Lower lobe of right lung (tissue), 2 donors: ENCODE measurements around the gene FAM168B. TPM values are rescaled to one million over a fixed set of nuclear protein-coding genes. Genes with fewer than 3 reads are reported as not detected.

Source experiments
- ATAC-seq, 2 donors: fragments of 200-7000 bp; cut with Tn5 transposase; one replicate each; pipeline ENCODE4 v1.9.1; 2020 to 2022; ENCODE audit warnings: mild to moderate bottlenecking in 2 of 2, moderate library complexity in 2 of 2
- DNase-seq: peaks from one replicate; pipeline ENCODE4 v3.0.0-alpha.2; 2020
- H3K27ac ChIP-seq: fragments of 200-600 bp; one replicate; pipeline ENCODE4 v1.8.0; 2022
- H3K27me3 ChIP-seq: fragments of 200-600 bp; one replicate; pipeline ENCODE4 v1.8.0; 2022; ENCODE audit warnings: low read depth
- H3K36me3 ChIP-seq: fragments of 200-600 bp; one replicate; pipeline ENCODE4 v1.8.0; 2022; ENCODE audit warnings: mild to moderate bottlenecking
- H3K4me1 ChIP-seq: fragments of 200-600 bp; one replicate; pipeline ENCODE4 v1.8.0; 2022
- H3K4me3 ChIP-seq: fragments of 200-600 bp; one replicate; pipeline ENCODE4 v1.8.0; 2022; ENCODE audit warnings: mild to moderate bottlenecking
- H3K9me3 ChIP-seq: fragments of 200-600 bp; one replicate; pipeline ENCODE4 v1.8.0; 2022
- intact Hi-C: fragments of 100-400 bp; cut with DNase I; formaldehyde crosslinking; loops from one replicate; pipeline ENCODE4 v1.11.0; 2022
- total RNA-seq: library from RNA; stranded (reverse); fragmentation: NEBNext Ultra II Directional; extraction: Animal tissue kit (Norgen Biotek cat#: 25700); gene quantifications from one replicate; pipeline ENCODE4 v1.2.1, GENCODE V29; 2021
- TF ChIP-seq, protein P1 (sequence below): fragments of 200-600 bp; IDR thresholded peaks from one replicate; pipeline ENCODE4 v1.8.0; 2022; ENCODE audit warnings: antibody characterized with exemption, mild to moderate bottlenecking
- donor health status: DM: no; HTN: yes; CAD: no; lungs with severe emphysema.

The FAM168B gene
- total RNA-seq, 1 donor from 2014 or later, result 74.1 TPM

DNA sequence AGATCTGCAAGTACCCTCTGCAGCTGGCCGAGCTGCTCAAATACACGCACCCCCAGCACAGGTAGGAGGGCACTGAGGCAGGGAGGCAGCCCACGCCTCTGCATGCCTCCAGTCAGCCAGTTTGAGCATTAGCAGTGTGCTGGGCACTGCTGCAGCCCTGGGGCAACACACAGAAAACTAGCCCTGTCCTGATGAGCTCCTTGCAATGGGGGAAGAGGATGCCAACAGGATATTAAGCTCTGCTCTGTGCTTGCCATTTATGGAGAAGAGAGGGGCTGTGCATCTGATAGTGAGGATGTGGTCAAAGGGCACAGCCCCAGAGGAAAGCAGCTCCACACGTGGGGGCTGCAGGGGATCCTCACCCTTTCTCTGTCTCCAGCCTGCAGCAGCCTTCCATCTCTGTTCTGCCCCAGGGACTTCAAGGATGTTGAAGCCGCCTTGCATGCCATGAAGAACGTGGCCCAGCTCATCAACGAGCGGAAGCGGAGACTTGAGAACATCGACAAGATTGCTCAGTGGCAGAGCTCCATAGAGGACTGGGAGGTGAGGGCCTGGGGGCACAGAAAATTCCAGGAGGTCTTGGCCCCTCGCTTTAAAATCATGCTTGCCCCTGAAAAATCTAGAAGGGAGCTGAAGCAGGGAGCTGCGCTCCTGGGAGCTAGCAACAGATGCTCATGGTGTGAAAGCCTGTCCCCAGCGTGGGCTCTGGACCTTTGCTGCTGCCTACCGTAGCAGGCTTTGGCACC, 51.7 kb downstream of the FAM168B start:
- ATAC-seq, result no peak
- H3K9me3 ChIP-seq, result no peaks in the 10 kb centered on the region
- TF ChIP-seq, protein P1, sequence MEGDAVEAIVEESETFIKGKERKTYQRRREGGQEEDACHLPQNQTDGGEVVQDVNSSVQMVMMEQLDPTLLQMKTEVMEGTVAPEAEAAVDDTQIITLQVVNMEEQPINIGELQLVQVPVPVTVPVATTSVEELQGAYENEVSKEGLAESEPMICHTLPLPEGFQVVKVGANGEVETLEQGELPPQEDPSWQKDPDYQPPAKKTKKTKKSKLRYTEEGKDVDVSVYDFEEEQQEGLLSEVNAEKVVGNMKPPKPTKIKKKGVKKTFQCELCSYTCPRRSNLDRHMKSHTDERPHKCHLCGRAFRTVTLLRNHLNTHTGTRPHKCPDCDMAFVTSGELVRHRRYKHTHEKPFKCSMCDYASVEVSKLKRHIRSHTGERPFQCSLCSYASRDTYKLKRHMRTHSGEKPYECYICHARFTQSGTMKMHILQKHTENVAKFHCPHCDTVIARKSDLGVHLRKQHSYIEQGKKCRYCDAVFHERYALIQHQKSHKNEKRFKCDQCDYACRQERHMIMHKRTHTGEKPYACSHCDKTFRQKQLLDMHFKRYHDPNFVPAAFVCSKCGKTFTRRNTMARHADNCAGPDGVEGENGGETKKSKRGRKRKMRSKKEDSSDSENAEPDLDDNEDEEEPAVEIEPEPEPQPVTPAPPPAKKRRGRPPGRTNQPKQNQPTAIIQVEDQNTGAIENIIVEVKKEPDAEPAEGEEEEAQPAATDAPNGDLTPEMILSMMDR, result no peak
- H3K27ac ChIP-seq, result no peak overlapping the region
- H3K27me3 ChIP-seq, result peaks cover 21% of the 10 kb centered on the region
- DNase-seq, result peak; percentile 21
- intact Hi-C loops, result no loop called here
- H3K36me3 ChIP-seq, result peaks cover 8% of the 10 kb centered on the region
- no peaks in the 10 kb centered on the region for H3K4me1 ChIP-seq
- no peak overlapping the region for H3K4me3 ChIP-seq

DNA sequence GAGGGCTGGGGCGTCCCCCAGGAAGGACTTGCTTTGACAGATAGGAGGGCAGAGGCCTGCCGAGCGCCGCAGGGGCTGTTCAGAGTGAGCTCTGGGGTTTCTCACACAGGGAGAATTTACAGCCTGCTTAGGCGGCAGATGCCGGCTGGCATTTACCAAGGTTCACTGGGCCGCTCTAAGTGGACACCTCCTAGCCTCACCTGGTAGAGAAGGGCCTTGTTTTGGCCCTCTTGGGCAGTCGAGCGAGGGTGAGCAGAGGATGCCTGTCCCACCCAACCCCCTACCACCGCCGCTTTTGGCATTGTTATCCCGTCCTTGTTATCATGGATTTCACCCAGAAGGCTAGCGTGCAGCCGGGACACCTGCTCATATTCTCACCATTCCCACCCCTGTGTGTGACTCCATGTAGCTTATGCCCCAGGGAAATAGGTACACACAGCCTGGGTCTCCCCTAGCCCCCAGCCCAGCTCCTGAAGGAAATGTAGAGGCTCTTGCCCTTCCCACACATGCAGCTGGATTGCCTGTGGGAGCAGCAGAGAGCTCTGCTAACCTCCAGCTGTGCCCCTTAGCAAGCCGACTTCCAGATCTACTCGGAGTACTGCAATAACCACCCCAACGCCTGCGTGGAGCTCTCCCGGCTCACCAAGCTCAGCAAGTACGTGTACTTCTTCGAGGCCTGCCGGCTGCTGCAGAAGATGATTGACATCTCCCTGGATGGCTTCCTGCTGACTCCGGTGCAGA, 52.4 kb downstream of the FAM168B start:
- Histone ChIP-seq H3K4me3 (no peak overlapping the region), H3K27me3 (peaks cover 26% of the 10 kb centered on the region), H3K36me3 (peaks cover under 1% of the 10 kb centered on the region), H3K9me3 (no peaks in the 10 kb centered on the region), H3K4me1 (no peaks in the 10 kb centered on the region), H3K27ac (no peak overlapping the region)
- intact Hi-C loops, result no loop called here
- ATAC-seq (no peak), DNase-seq (peak; percentile 34)
- TF ChIP-seq, protein P1, result no peak

DNA sequence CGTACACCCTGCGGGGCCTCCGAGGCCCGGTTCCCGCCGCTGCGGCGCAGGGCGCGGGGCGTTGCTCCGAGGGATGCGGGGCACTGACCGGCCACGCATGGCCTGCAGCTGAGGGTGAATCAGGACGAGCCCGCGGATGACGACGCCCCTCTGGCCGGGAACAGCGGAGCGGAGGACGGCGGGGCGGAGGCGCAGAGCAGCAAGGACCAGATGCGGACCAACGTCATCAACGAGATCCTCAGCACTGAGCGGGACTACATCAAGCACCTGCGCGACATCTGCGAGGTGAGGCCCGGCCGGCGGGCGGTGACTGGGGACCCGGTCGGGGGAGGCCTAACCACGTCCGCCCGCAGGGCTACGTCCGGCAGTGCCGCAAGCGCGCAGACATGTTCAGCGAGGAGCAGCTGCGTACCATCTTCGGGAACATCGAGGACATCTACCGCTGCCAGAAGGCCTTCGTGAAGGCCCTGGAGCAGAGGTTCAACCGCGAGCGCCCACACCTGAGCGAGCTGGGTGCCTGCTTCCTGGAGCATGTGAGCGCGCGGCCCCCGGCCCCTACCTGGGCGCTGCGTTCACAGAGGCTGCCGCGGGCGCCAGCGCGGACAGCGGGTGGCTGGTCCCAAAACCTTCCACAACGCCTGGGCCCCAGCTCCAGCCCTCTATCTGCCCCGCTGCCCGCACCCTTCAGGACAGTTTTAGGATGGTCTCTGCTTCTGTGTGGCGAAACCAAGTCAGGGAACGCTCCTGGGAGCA, 53.2 kb downstream of the FAM168B start:
- intact Hi-C loops, result no loop called here
- TF ChIP-seq, protein P1, result no peak
- Histone ChIP-seq H3K27ac (no peak overlapping the region), H3K4me3 (peak overlapping the region; percentile 12), H3K27me3 (peaks cover 26% of the 10 kb centered on the region), H3K36me3 (no peaks in the 10 kb centered on the region), H3K9me3 (no peaks in the 10 kb centered on the region), H3K4me1 (no peaks in the 10 kb centered on the region)
- ATAC-seq (no peak), DNase-seq (peak; percentile 48)

DNA sequence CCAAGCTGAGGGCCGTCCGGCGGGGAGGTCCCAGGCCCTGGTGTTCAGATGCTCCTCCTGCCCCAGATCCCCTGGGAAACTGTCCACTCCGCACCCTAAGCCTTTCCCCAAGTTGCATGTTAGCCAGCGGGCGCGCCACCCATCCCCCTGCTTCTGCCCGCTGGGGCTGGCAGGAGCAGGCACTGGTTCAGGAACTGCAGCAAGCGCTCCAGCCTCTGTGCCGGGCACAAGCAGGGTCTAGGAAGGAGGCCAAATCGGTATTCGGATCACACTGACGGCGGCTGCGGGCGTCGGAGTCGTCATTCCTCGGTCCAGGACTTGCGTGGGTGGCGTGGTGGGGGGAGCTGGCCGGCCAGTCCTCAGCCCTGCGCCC, 53.7 kb downstream of the FAM168B start:
- ATAC-seq, result no peak
- TF ChIP-seq, protein P1, result no peak
- Histone ChIP-seq H3K27ac (no peak overlapping the region), H3K27me3 (peaks cover 27% of the 10 kb centered on the region), H3K4me3 (no peak overlapping the region), H3K4me1 (no peaks in the 10 kb centered on the region), H3K36me3 (no peaks in the 10 kb centered on the region), H3K9me3 (no peaks in the 10 kb centered on the region)
- intact Hi-C loops, result no loop called here
- DNase-seq, result peak; percentile 41

DNA sequence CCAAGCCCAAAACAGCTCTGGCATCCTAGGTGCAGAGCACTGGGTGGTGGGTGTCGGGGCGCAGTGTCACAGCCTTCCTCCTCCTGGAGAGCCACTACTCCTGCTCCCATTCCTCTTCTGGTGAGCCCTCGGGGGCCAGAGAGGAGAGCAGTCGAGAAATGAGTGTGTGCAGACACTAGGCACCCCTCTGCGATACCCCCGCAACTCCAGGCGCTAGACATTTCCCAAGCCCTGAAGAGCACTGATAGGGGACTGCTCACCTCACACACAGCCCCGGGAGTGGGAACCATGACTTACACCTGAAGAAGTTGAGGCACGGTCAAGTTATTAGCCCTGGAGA, 54.2 kb downstream of the FAM168B start:
- no peak overlapping the region for H3K27ac ChIP-seq
- H3K27me3 ChIP-seq, result peaks cover 32% of the 10 kb centered on the region
- DNase-seq, result peak; percentile 27
- no peaks in the 10 kb centered on the region for H3K36me3 ChIP-seq
- H3K9me3 ChIP-seq, result no peaks in the 10 kb centered on the region
- intact Hi-C loops, result no loop called here
- H3K4me1 ChIP-seq, result no peaks in the 10 kb centered on the region
- no peak overlapping the region for H3K4me3 ChIP-seq
- no peak for ATAC-seq
- TF ChIP-seq, protein P1, result no peak
